Endometrium (tissue), 2 donors: ENCODE measurements around the gene NRCAM.

Experiments
- FAIRE-seq: peaks from 2 replicates; lab custom pipeline; 2012; peaks lifted over from hg19 to GRCh38; lab: Jason Lieb, UNC
- donor health status: control.
- donor health status: control.

NRCAM gene

DNA sequence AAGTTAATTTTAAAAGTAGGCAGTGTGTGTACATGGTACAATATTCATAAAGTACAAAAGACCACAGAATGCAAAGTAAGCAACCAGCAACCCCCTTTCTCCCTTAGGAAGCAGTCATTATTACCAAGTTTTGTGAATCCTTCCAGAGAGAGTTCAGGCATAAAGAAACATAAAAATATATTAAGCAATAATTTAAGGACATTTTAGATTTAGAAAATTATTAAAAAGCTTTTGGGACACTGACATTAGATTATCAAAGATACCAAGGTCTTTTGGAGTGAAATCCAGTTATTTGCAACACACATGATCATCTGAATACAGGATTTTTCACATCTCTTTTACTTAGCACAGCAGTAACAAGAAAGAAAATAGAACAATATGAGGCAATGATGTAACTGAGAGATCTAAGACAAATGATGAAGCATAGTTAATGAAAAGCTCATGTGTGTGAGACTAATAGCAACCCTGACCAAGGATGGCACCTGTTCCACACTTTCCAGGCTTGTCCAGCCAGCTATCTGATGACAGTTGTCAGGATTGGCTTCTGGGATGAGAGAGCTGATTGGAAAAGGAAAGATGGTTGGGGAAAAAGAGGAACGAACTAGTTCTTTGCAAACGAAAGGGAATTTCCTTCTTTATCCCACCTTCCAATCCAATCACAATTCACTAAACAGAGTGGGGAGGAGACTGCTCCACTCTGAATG, 210.6 kb downstream of the NRCAM start:
- no peak for FAIRE-seq

- FAIRE-seq: no peak
Measured at GRCh38 chr7:108244110-108244509, 212.1 kb downstream of the NRCAM start.

- FAIRE-seq: no peak
Measured at GRCh38 chr7:108239501-108240225, 216.6 kb downstream of the NRCAM start.

DNA sequence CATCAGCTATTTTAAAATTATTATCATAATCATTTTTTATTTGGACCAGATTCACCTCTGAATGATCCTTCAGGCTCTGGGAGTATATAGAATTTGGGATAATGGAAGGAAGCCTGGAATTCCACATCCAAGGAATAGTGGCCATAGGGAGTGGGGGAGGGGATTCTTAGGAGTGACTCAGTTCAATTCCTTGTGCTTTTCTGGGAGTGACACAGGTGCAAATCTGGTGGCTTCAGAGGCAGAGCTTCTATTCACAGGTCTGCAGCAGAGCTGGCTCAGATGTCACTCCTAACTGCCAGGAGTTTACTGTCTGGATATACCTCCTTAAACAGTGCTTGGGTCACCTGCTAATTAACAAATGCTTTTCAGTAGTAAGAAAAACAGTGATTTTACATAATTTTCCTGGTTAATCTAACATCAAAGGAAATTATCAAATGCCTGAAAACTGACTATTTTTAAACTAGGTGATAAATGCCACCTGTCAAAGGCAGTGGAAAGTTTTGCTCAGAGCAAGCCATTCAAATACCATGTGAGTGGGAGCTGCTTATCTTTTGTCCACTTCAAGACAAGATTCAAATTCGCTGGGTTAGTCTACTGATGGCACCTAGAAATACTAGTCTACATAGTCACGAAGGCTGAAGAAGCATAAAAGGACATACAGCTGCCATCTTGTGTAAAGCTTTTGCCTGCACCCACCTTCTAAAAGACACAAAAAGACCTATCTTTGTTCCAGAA, 219.4 kb downstream of the NRCAM start:
- FAIRE-seq: no peak

DNA sequence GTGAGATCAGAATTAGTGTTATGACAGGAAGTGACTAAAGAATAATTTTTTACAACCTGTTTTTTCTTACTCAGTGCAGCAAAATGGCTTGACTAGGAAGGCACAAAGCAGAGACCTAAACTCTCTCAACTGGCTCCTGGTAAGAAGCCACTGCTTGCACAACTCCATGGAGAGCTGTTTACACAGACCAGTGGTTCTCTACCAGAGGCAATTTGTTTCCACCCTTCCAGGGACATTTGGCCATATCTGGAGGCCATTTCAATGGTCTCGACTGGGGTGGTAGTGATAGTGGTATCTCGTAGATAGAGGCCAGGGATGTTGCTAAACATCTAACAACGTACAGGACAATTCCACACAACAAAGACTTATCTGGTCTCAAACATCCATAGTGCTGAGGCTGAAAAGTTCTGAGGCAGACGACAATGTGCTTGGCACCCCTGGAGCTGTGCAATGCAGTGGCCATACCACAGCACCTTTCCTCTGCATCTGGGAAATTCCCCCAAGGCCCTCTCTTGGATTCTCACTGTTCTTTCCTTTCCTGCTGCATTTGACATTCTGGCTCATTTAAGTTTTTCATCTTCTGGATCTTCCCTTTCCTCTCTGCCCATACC, 220.7 kb downstream of the NRCAM start:
- no peak for FAIRE-seq

- FAIRE-seq: no peak
Measured at GRCh38 chr7:108234971-108235450, 221.2 kb downstream of the NRCAM start.

GRCh38 chr7:108234281-108234680, 222.0 kb downstream of the NRCAM start:
- no peak for FAIRE-seq

DNA sequence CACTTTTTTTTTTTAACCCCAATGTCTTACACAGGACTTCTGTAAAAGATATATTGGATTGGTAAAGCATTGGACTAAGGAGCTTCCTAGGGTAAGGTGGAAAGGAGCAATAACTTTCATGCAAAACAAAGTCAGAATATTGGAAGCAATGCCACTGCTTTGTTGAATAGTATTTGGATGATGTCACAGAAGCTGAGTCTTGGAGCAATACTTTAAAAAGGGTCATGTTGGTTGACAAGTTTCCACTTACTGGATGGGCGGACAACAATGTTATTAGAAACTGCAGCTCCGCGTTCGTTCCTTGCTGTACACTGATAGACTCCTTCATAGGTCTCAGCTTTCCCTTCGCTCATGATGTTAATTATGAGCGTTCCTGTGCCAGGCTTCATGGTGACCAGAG, 224.2 kb downstream of the NRCAM start:
- no peak for FAIRE-seq

DNA sequence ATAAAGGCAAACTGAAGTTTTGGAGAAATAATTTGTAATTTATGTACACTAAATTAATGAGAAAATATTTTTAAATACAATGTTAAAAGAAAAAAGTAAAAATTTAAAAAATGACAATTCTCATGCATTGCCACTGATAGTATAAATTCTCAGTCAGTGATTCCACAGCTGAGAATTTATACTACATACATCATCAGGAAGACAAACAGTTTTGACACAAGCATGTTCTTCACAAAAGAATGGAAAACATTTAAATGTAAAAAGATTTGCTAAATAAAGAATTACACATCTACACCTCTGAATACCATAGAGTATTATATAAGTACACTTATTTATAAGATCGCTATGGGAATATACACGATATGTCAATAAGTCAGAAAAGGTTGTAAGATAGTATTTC, 225.0 kb downstream of the NRCAM start:
- no peak for FAIRE-seq

DNA sequence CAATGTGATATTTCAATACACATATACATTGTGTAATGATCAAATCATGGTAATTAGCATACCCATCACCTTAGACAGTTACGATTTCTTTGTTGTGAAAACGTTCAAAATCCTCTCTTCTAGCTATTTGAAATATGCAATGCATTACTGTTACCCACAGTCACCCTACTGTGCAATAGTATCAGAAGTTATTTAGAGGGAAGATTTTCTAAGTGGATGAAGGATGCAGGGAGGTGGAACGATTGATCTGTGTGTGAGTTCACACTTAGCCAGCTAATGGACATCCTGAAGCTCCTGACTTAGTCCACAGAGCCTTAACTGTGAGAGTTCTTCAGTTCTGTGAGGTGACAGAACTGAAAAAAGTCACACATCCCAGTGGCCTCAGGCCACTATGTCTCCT, 228.9 kb downstream of the NRCAM start:
- FAIRE-seq: no peak

DNA sequence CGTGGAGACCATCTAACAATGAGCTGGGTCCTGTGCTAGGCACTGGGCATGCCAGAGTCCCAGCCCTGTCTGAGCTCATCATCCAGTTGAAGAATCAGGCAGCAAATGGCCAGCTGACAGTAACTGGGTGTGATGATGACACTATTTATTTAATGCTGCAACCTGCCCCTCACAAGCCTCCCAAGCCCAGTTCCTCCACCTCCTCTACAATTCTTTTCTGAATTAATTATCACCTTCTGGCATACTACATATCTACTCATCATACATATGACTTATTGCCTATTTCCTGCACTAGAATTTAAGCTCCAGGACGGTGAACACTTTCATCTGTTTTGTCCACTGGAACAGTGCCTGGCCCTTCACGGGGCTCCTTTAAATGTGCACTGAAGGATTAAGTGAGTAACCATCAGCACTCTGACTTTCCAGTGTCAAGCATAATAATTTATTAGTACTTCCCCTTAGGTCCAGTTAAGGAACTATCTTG, 229.4 kb downstream of the NRCAM start:
- no peak for FAIRE-seq

DNA sequence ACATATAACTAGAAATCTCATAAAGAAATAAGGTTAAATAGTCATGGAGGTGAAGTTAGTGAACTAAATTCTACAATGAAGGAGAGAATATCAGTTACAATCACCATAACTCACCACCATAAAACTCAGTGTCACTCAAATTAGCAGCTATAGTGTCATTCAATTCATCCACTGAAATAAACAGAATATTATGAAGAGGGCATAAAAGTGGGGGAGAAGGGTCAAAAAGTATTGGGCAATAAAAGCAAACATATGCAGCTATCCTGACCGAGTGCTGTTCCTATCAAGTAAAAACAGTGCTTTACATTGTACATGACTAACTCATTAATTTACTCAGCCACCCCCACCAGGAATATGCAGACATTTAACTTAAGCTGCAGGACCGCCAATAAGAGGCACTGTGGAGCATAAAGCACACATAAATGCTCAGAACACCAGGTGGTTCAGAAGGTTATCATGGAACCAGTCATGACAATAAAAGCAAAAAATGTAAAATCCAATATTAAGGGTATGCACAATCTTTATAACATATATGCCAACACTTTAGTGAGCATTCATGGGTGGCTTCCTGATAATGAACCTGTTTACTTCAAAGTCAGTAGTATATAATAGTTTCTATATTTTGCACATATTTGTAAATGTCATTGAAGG, 230.6 kb downstream of the NRCAM start:
- no peak for FAIRE-seq

DNA sequence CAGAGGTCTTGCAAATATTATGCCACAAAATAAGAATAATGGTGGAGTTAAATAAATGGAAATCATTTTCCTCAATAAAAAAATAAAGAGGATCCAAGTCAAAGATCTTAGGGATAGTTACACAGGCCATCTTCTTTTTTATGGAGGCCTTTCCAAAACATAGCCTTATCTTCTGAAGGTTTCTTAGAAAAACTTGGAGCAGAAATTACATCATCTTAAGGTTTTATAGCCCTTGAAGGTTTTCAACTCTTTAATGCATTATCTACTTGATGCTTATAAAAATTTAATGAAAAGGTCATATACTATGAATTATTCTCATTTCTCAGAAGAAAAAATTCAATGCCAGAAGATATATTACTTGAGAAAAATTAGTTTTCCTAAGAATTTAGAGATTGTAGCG, 231.8 kb downstream of the NRCAM start:
- no peak for FAIRE-seq

GRCh38 chr7:108222236-108222892, 233.9 kb downstream of the NRCAM start:
- FAIRE-seq: no peak

DNA sequence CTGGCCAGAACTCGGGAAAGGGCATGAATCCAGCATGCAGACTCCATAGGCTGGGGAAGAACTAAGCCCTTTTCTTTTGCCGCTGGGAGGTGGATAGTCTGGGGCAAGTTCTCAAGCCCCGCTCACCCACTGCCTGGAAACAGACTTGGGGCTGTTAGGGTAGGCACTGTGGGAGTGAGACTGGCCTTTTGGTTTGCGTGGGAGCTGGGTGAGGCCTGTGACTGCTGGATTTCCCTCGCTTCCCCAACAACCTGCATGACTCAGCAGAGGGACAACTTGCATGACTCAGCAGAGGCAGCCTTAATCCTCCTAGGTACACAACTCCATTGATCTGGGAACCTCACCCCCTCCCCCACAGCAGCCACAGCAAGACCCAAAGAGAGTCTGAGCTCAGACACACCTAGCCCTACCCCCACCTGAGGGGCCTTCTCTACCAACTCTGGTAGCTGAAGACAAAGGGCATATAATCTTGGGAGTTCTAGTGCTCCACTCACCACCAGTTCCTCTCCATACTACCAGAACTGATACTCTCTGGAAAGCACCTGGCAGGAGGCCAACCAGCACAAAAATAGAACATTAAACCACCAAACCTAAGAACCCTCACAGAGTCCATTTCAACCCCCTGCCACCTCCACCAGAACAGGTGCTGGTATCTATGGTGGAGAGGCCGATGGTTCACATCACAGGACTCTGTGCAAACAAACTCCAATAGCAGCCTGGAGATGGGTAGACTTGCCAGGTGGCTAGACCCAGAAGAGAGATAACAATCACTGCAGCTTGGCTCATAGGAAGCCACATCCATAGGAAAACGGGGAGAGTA, 244.6 kb downstream of the NRCAM start:
- no peak for FAIRE-seq

GRCh38 chr7:108210796-108211195, 245.4 kb downstream of the NRCAM start:
- no peak for FAIRE-seq

DNA sequence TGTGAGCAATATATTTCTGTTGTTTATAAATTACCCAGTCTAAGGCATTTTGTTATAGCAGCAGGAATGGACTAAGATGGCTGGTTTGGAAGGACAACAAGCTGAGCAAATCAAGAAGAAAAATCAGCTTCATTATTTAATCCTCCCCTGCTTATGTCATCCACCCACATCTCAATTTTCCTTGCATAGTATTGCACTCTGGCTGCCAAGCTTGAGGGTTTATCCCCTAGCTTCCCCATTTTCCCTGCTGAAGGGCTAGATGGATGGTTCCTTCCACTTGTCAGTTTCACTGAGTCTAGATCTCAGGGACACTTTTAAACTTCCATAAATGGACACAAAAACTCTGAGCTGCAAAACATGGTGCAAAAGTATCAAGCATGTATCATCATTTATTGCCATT, 250.9 kb downstream of the NRCAM start:
- no peak for FAIRE-seq

DNA sequence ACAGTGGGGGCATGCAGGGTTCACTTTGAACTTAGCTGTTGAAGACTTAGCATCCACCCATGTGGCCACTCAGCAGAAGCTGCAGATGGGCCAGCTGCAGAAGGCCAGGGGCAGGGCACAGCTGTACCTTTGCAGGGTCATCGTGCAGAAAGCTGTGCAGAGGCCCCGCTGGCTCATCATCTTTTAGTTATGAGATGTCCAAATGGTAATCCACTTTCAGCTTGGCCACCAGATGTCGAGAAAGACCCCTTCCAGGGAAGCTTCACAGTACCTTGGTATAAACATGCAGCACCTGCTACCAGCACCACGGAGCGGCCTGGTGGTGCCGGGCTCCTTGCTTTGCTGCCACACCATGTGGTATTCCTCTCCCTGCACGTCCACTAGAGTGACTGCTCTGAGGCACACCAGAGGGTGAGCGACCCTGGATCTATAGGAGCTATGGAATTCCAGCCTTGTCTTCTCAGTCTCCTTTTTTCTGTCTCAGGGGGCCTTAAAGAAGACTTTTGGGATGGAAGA, 251.9 kb downstream of the NRCAM start:
- no peak for FAIRE-seq

- no peak for FAIRE-seq
Measured at GRCh38 chr7:108203537-108203936, 252.7 kb downstream of the NRCAM start.

DNA sequence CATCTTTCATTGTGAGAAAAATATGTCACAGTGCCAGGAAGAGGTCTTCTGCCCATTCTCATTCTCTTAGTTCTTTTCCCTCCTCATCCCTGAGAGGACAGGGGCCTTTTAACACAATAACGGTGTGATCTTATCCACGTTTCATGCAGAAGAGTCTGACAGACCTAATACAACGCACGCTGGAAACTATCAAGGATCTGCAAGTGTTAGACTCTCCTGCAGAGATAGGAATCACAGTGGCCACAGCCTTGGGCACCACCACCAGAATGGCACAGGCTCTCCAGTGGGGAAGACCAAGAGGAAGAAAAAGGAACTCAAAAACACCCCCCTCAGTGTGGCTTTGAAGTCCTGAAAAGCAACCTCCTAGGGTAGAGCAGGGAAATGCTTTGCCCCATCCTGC, 253.5 kb downstream of the NRCAM start:
- FAIRE-seq: no peak
